ENCODE results near the gene LAT.
"Not testable (repeated sequence)": the region's sequence is repeated elsewhere in the genome, so short reads cannot be mapped to it uniquely, and the experiment has no call there.

The LAT gene

DNA sequence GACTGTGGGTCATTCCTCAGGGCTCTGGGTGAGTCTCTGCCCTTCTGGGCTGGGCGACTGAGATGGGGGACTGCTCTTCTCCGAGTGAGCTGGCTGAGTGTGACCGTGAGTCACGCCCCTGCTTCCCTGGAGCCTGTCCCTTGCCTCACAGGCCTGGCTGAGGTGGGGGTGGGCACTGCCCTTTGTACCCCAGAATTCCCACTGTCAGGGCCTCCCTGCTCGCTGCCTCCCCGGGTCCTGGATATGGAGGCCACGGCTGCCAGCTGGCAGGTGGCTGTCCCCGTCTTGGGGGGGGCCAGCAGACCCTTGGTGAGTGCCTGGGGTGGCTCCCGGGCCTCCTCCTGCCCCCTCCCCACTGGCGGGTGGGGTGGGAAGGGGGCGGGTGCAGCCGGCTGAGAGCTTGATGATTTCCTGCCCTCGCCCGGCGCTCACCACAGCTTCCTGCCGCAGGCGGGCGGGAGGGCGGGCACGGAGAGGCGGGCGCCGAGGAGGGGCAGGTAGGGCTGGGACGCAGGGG is at the start of gene LAT:
LAT (plus strand) TSS at position 434 of the 517 bp plus-strand sequence. CDS start 366 bp downstream, outside the sequence.
- peak; percentile 64 to 67 for DNase-seq (ENCODE audit: low read depth in 2 of 2)

DNA sequence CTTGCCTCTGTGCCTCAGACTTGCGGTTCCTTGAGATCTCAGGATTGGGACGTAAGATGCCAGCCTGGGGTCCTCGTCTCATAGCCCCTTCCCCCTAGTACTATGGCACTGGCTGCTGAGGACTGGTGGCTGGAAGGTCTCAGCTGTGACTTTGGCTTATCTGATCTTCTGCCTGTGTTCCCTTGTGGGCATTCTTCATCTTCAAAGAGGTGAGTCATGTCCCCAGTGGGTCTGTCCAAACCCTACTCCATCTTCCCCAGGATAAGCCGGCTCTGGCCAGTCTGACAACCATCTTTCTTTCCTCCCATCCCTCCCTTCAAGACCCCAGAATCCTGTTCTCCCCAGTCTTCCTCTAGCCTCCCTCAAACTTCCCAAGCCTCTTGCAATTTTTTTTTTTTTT is 49.5 kb upstream of the LAT start:
- no peak for DNase-seq (ENCODE audit: low read depth in 2 of 2)

GRCh38 chr16:28935924-28936783 is 48.7 kb upstream of the LAT start:
- peak; percentile 59 to 62 for DNase-seq (ENCODE audit: low read depth in 2 of 2)

GRCh38 chr16:28936784-28937155 is 48.1 kb upstream of the LAT start:
- no peak for DNase-seq (ENCODE audit: low read depth in 2 of 2)

DNA sequence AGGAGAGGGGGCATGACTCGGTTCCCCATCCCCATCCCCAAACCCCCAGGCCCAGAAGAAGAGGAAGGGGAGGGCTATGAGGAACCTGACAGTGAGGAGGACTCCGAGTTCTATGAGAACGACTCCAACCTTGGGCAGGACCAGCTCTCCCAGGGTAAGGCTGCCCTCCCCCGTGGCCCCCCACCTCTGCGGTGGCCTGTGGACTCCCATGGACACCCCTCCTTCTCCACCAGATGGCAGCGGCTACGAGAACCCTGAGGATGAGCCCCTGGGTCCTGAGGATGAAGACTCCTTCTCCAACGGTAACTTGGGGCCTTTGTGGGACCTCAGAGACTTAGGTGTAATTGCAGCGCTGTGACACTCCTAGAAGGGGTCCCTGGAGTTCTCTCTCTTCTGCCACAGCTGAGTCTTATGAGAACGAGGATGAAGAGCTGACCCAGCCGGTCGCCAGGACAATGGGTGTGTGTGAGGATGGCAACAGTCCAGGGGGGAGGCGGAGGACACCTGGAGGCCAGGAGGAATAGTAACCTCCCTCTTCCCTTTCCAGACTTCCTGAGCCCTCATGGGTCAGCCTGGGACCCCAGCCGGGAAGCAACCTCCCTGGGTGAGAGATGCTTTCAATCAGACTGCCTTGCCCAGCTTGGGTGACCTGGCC is 47.5 kb upstream of the LAT start:
- DNase-seq (ENCODE audit: low read depth in 2 of 2) = no peak

DNA sequence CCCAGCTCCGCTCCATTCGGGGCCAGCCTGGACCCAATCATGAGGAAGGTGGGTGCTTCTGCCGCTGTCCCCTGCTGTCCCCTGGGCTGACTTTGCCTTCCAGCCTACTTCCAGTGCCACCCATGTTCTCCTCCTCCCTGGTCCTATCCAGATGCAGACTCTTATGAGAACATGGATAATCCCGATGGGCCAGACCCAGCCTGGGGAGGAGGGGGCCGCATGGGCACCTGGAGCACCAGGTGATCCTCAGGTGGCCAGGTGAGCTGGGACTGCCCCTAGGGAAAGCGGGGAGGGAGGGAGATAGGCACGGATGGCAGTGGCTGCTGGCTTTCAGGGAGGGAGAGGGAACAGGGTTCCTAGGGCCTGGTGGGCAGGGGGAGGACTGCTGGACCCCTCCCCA is 46.1 kb upstream of the LAT start:
- DNase-seq (ENCODE audit: low read depth in 2 of 2) = no peak

DNA sequence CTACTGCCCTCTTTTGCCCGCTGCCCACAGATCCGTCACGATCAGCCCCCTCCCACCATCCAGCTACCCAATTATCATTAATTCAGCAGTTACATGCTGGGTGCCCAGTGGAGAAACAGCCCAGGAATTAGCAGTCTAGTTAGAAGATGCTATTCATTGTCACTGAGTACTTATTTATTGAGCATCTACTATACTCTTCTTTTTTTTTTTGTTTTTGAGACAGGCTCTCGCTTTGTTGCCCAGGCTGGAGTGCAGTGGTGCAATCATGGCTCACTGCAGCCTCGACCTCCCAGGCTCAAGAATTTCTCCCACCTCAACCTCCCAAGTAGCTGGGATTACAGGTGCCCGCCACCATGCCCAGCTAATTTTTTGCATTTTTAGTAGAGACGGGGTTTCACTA is 45.0 kb upstream of the LAT start:
- not testable (repeated sequence) for DNase-seq (ENCODE audit: low read depth in 2 of 2)

DNA sequence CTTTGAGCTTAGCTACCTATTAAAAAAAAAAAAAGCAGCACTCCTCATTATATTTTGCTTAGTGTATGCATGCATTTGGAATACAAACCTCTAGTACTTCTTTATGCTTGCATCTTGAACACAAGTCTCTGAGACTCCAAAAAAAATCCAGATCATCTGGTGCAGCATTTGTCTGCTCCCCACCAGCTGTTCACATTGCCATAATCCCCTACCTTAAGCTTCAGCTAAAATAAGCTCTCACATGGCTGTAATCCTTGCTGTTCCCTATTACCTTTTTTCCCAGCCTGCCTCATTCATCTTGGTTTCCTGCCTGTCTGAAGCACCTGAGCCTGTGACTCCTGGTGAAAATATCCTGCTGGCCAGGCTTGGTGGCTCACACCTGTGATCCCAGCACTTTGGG is 41.6 kb upstream of the LAT start:
- no peak for DNase-seq (ENCODE audit: low read depth in 2 of 2)

GRCh38 chr16:28946681-28947080 is 38.2 kb upstream of the LAT start:
- no peak for DNase-seq (ENCODE audit: low read depth in 2 of 2)

GRCh38 chr16:28950648-28951409 is 34.0 kb upstream of the LAT start, which contains the start of gene NFATC2IP:
Gene NFATC2IP (plus strand): TSS chr16:28950937. CDS start chr16:28951012, 75 bp downstream.
- peak; percentile 98 to 100 for DNase-seq (ENCODE audit: low read depth in 2 of 2)

DNA sequence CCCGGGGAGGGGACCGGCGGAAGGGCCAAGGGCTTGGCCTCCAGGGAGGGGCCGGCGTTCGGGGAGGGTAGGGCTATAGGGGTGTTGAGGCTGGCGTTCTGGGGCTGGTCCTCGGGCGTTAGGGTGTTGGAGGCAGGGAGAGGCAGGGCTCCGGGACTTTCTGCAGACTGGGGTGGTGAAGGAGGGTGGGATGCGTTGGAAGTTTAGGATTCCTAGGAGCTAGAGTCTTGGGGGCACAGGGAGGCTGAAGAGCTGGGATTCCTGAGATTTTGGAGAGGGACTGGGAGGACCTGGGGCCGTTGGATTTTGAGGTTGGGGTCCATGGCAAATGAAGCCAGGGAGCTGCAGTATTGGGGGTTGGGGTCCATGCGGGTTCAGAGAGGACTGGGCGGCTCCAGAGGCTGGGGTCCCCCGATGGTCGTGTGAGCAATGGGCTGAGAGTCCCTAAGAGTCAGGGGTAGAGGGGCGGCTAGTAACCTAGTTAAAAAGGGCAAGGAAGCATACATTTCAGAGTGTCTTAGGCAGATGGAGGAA is 33.4 kb upstream of the LAT start:
- DNase-seq (ENCODE audit: low read depth in 2 of 2) = no peak

DNA sequence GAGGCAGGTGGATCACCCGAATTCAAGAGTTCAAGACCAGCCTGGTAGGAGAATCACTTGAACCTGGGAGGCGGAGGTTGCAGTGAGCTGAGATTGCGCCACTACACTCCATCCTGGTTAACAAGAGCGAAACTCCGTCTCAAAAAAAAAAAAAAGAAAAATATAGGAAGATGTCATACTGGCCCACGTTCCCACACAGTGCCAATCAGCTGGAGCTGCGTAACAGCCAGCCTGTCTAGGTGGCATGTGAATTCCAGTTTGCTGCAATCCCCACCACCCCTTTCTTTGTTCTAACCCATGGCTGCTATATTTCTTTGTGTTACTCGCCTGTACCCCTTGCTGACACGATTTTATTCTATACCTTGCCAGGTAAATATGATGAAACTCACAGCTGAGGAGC is 26.6 kb upstream of the LAT start:
- no peak for DNase-seq (ENCODE audit: low read depth in 2 of 2)

DNA sequence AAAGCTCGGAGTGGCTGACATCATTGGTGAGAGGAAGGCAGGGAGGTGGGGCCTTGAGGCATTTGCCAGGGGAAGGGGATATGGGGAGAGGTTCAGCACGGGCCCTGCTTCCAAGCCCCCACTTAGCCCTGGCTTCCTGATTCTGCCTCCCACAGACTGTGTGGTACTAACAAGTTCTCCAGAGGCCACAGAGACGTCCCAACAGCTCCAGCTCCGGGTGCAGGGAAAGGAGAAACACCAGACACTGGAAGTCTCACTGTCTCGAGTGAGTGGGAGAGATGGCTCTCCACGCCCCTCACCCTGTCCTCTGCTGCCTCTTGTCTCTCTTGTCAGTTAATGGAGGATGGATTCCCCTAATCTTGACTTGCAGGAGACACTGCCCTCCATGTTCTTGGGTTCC is 26.0 kb upstream of the LAT start:
- no peak for DNase-seq (ENCODE audit: low read depth in 2 of 2)

DNA sequence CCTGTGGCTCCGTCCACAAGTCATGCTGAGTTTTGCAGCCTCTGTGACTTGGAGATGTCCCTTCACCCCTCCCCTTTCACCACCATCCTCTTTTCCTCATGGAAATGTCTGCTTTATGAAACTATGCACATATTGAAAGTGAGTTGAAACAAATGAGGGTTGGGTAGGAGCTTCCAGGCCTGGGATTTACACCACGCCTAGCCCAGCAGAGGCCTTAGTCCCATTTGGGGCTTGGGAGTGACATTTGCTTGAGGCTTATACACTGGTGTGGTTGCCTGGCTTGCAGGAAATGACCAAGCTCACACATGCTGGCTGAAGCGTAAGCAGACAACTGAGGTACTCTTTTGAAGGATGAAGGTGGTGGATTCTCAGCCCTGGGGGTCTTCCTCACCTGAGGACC is 20.8 kb upstream of the LAT start:
- DNase-seq (ENCODE audit: low read depth in 2 of 2) = no peak

DNA sequence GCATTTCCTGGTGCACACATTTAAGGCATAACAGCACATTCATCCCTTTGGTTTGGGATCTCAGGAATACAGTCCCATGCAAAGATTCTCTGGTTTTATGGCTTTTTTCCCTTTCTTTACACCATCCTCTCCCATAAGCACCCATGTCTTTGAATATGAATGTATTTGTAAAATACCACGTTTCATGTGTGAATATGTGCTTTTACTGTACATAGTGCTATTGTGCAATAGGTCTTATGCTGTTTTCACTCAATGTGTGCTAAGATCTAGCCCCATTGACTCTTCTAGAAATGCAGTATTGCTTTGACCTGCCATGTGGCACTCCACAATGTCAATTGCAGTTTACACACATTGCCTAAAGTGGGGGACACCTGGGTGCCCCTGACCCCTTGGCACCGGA is 20.4 kb upstream of the LAT start:
- no peak for DNase-seq (ENCODE audit: low read depth in 2 of 2)

GRCh38 chr16:28967156-28967555 is 17.7 kb upstream of the LAT start:
- no peak for DNase-seq (ENCODE audit: low read depth in 2 of 2)

DNA sequence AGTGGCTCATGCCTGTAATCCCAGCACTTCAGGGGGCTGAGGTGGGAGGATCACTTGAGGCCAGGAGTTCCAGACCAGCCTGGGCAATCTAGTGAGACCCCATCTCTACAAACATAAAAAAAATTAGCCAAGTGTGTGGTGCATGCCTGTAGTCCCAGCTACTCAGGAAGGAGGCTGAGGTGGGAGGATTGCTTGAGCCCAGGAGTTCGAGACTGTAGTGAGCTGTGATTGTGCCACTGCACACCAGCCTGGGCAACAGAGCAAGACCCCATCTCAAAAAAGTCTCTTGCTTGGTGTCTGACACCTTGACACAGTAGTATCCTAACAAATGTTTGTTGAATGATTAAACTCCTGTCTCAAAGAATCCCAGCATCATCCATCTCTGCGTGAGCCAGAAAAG is 15.2 kb upstream of the LAT start:
- not testable (repeated sequence) for DNase-seq (ENCODE audit: low read depth in 2 of 2)

DNA sequence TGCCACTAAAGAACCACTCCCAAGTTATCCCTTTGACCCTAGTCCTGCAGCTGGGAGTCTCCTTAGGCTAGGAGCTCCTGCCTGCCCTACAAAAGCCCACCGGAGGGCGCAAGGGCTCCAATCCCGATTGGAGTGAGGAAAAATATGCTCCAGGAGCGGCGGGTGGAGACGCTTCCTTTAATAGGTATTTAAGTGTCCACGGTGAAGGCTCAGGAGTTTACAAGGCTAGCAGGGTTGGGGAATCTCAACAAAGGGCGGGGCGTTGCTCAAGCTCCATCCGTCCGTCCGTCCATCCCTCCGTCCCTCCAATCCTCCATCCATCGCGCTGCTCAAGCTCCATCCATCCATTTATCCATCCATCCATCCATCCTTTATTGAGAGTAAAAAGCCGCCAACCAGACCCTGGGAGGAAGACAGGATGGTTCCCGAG is 10.8 kb upstream of the LAT start:
- no peak for DNase-seq (ENCODE audit: low read depth in 2 of 2)

- peak; percentile 84 to 89 for DNase-seq (ENCODE audit: low read depth in 2 of 2)
These were observed 10.3 kb upstream of the LAT start, which contains the start of gene SPNS1 for GRCh38 chr16:28974437-28975157. Gene SPNS1 (plus strand): TSS chr16:28974778. CDS start chr16:28975152, 374 bp downstream.

DNA sequence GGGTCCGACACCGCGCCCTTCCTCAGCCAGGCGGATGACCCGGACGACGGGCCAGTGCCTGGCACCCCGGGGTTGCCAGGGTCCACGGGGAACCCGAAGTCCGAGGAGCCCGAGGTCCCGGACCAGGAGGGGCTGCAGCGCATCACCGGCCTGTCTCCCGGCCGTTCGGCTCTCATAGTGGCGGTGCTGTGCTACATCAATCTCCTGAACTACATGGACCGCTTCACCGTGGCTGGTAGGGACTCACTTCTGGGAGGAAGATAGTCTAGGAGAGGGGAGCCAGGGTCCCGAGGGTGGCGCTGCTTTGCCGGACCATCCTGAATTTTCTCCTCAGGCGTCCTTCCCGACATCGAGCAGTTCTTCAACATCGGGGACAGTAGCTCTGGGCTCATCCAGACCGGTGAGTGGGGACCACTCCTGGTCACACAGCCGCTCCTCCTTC is 9.7 kb upstream of the LAT start:
- no peak for DNase-seq (ENCODE audit: low read depth in 2 of 2)

Measured in stimulated activated CD8-positive, alpha-beta memory T cell treated with anti-CD3 and anti-CD28 coated beads, Interleukin-15, amount 100 ng/mL, for 4 hours (primary cell).